ENCODE results near the gene JAKMIP3.
"Not testable (repeated sequence)": the region's sequence is repeated elsewhere in the genome, so short reads cannot be mapped to it uniquely, and the experiment has no call there.

The JAKMIP3 gene

DNA sequence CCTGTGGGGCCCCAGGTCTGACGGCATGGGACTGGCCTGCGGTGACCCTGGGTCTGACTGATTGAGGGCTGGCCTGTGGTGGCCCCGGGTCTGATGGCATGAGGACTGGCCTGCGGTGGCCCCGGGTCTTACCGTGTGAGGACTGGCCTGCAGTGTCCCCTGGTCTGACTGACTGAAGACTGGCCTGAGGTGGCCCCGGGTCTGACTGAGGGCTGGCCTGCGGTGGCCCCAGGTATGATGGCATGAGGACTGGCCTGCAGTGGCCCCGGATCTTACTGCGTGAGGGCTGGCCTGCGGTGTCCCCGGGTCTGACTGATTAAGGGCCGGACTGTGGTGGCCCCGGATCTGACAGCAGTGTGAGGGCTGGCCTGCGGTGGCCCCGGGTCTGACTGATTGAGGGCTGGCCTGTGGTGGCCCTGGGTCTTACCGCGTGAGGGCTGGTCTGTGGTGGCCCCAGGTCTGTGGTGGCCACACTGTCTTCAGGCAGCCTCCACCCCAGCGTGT lies 10.9 kb downstream of the JAKMIP3 start:
- H3K4me3 ChIP-seq (ENCODE audit: control insufficient read depth, low read depth, low read length), result no peak overlapping the region
- no peak for DNase-seq (ENCODE audit: low read depth)
- TF ChIP-seq, protein P1, sequence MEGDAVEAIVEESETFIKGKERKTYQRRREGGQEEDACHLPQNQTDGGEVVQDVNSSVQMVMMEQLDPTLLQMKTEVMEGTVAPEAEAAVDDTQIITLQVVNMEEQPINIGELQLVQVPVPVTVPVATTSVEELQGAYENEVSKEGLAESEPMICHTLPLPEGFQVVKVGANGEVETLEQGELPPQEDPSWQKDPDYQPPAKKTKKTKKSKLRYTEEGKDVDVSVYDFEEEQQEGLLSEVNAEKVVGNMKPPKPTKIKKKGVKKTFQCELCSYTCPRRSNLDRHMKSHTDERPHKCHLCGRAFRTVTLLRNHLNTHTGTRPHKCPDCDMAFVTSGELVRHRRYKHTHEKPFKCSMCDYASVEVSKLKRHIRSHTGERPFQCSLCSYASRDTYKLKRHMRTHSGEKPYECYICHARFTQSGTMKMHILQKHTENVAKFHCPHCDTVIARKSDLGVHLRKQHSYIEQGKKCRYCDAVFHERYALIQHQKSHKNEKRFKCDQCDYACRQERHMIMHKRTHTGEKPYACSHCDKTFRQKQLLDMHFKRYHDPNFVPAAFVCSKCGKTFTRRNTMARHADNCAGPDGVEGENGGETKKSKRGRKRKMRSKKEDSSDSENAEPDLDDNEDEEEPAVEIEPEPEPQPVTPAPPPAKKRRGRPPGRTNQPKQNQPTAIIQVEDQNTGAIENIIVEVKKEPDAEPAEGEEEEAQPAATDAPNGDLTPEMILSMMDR (IDR thresholded peaks at IDR 0.05; ENCODE audit: control insufficient read depth, insufficient read depth, low read depth, low read length, missing control alignments), result no peak

DNA sequence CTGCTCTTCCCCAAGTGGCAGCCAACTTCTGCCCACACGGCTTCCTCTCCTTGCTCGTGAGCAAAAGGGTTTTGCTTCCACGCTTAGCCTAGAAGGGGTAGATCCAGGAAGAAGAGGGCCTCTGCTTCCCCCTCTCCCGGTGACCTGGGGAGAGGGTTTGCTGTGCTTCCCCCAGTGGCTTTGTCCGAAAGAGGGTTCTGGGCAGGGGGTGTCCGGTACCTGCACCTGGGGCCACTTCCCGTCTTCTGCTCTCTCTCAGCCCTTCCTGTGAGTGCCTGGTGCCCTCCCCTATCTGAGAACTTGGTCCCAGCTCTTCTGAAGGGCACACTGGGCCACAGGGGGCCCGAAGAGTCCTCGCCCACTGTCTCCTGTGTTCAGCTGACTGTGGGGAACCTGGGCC lies 11.3 kb downstream of the JAKMIP3 start:
- H3K4me3 ChIP-seq (ENCODE audit: control insufficient read depth, low read depth, low read length), result no peak overlapping the region
- no peak for DNase-seq (ENCODE audit: low read depth)
- TF ChIP-seq, protein P1 (IDR thresholded peaks at IDR 0.05; ENCODE audit: control insufficient read depth, insufficient read depth, low read depth, low read length, missing control alignments), result no peak

DNA sequence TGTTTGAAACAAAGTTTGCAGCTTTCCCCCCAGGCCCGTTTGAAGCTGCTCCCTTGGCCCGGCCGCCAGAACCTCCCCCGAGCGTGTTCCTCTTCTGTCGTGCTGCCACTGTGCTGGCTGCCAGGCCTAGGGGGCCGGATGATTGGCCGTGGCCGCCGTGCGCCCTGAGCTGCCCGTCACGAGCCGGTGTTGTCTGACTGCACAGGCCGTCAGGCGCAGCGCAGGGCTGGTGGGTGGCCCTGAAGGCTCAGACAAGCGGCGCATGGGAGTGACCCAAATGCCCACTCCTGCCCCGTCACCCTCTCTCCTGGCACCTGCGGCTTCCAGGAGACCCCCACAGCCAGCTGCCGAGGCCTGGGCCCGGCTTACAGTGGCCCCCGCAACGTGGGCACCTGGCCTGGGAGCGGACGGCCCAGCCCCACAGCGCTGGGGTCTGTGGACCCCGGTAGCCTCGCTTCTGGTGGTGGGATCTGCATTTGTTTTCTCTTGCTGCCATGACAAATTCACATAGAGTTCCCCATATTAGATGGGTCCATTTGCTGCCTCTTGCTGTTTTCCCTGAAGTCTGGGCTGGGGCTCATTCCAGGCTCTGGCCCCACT lies 13.1 kb downstream of the JAKMIP3 start:
- TF ChIP-seq, protein P1 (IDR thresholded peaks at IDR 0.05; ENCODE audit: control insufficient read depth, insufficient read depth, low read depth, low read length, missing control alignments), result no peak
- no peak for DNase-seq (ENCODE audit: low read depth)
- no peak overlapping the region for H3K4me3 ChIP-seq (ENCODE audit: control insufficient read depth, low read depth, low read length)

DNA sequence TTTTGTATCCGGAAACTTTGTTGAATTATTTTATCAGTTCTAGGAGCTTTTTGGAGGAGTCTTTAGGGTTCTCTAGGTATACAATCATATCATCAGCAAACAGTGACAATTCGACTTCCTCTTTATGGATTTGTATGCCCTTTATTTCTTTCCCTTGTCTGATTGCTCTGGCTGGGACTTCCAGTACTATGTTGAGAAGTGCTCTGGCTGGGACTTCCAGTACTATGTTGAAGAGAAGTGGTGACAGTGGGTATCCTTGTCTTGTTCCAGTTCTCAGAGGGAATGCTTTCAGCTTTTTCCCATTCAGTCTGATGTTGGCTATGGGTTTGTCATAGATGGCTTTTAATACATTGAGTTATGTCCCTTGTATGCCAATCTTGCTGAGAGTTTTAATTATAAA lies 18.6 kb downstream of the JAKMIP3 start:
- not testable (repeated sequence) for DNase-seq (ENCODE audit: low read depth); H3K4me3 ChIP-seq (ENCODE audit: control insufficient read depth, low read depth, low read length)

DNA sequence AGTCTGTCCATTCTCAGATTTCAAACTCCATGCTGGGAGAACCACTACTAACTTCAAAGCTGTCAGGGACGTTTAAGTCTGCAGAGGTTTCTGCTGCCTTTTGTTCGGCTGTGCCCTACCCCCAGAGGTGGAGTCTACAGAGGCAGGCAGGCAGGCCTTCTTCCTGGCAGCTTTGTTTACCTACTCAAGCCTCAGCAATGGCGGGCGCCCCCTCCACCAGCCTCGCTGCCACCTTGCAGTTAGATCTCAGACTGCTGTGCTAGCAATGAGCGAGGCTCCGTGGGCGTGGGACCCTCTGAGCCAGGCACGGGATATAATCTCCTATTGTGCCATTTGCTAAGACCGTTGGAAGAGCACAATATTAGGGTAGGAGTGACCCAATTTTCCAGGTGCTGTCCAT lies 27.5 kb downstream of the JAKMIP3 start:
- H3K4me3 ChIP-seq (ENCODE audit: control insufficient read depth, low read depth, low read length); DNase-seq (ENCODE audit: low read depth): not testable (repeated sequence)

DNA sequence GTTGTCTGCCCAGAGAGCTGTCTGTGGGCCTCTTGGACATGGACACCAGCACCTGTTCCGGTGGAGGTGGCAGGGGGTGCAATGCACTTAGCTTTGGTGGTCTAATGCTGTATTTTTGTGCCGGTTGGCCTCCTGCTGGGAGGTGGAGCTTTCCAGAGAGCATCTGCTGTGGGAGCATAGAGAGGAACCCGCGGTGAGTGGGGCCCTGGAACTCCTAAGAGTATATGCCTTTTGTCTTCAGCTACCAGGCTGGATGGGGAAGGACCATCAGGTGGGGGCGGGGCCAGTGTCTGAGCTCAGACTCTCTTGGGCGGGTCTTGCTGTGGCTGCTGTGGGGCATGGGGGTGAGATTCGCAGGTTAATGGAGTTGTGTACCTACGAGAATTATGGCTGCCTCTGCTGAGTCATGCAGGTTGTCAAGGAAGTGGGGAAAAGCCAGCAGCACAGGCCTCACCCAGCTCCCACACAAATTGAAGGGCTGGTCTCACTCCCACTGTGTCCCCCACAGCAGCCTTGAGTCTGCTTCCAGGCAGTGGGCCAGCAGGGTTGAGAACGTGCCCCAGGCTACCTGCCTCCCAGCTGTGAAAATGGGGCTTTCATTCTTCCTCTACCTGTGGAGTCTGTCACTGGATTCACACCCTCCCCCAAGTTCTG lies 29.0 kb downstream of the JAKMIP3 start:
- no peak overlapping the region for H3K4me3 ChIP-seq (ENCODE audit: control insufficient read depth, low read depth, low read length)
- no peak for DNase-seq (ENCODE audit: low read depth)
- TF ChIP-seq, protein P1 (IDR thresholded peaks at IDR 0.05; ENCODE audit: control insufficient read depth, insufficient read depth, low read depth, low read length, missing control alignments), result no peak

DNA sequence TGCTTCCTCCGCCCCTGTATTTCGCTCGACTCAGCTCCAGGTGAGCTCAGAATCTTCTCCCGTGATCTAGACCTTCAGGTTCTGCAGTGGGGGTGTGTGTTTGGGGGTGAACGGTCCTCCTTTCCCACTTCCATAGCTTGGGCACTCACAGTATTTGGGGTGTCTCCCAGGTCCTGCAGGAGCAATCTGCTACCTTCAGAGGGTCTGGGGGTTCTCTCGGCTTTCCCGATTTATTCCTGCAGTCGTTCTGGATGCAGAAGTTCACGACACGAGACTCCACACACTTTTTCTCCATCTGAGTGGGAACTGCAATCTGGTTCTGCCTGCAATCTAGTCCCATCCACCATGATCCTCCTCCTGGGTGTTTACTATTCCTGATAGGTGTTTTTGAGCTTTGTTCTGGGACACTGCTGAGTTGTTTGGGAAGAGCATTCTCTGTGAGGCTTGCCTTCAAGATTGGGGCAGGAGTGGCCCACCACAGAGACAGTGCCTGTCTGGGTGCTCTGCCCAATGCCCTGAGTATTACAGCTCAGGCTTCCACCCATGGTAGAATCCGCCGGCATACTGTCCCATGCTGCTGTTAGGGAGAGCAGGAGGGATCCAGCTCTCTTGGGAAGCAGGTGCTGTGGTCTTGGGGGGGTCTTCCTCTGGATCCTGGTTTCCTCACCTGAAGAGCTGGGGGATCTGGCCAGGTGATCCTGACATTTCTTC lies 29.8 kb downstream of the JAKMIP3 start:
- H3K4me3 ChIP-seq (ENCODE audit: control insufficient read depth, low read depth, low read length), result no peak overlapping the region
- no peak for DNase-seq (ENCODE audit: low read depth)
- TF ChIP-seq, protein P1 (IDR thresholded peaks at IDR 0.05; ENCODE audit: control insufficient read depth, insufficient read depth, low read depth, low read length, missing control alignments), result no peak
